Right cardiac atrium (tissue), 5 donors: ENCODE measurements around the gene PHF2. TPM values are rescaled to one million over a fixed set of nuclear protein-coding genes. Genes with fewer than 3 reads are reported as not detected.

Source experiments
- ATAC-seq, 2 donors: fragments of 200-7000 bp; cut with Tn5 transposase; one replicate each; pipeline versions ENCODE4 v1.8.0 to v1.9.1; 2020; ENCODE audit warnings: moderate library complexity in 2 of 2, mild to moderate bottlenecking in 1 of 2
- DNase-seq, 3 donors: peaks; one replicate each; pipeline ENCODE4 v3.0.0-alpha.2; 2020
- H3K27ac ChIP-seq: one replicate; pipeline ENCODE4 v1.5.1; 2013; ENCODE audit warnings: mild to moderate bottlenecking, low read length, control low read depth, moderate library complexity
- H3K27me3 ChIP-seq: one replicate; pipeline ENCODE4 v1.6.1; 2013; ENCODE audit not compliant: control insufficient read depth, insufficient read depth
- H3K4me1 ChIP-seq: one replicate; pipeline ENCODE4 v1.6.1; 2013; ENCODE audit warnings: low read length; ENCODE audit not compliant: control insufficient read depth, insufficient read depth
- H3K4me3 ChIP-seq: one replicate; pipeline ENCODE4 v1.5.1; 2013; ENCODE audit warnings: low read length, control low read depth
- H3K9me3 ChIP-seq: one replicate; pipeline ENCODE4 v1.6.1; 2013; ENCODE audit warnings: low read length; ENCODE audit not compliant: control insufficient read depth
- WGBS: extraction: QIAGEN DNeasy Blood & Tissue Kit; methylation state at CpG from one replicate; pipeline ENCODE4 v1.1.7; 2013; 5-methylcytosine and 5-hydroxymethylcytosine counted together
- intact Hi-C, 4 donors: fragments of 100-400 bp; cut with DNase I; formaldehyde crosslinking; loops; one replicate each; pipeline versions ENCODE4 v1.11.0 to v1.14.0; 2022 to 2023
- polyA plus RNA-seq: library from polyadenylated mRNA; stranded (reverse); fragments of 200-250 nt; gene quantifications from one replicate; pipeline ENCODE4 v1.2.3, GENCODE V29; 2013
- total RNA-seq, 4 donors: library from RNA; stranded (reverse); fragmentation: NEBNext Ultra II Directional; extraction: Animal tissue kit (Norgen Biotek cat#: 25700); gene quantifications; one replicate each; pipeline ENCODE4 v1.2.1, GENCODE V29; 2021
- donor health status: healthy with polysubstance abuse.
- donor health status: DM: no; HTN: yes; CAD: no.
- donor health status: DM: no; HTN: no; CAD: no.
- donor health status: DM: no; HTN: yes; CAD: no; lungs with severe emphysema.
- donor health status: DM: yes; HTN: yes; CAD: no.

PHF2 gene
- total and polyA plus RNA-seq, 5 donors = 28.3 to 32.4 (median 31.4) TPM

DNA sequence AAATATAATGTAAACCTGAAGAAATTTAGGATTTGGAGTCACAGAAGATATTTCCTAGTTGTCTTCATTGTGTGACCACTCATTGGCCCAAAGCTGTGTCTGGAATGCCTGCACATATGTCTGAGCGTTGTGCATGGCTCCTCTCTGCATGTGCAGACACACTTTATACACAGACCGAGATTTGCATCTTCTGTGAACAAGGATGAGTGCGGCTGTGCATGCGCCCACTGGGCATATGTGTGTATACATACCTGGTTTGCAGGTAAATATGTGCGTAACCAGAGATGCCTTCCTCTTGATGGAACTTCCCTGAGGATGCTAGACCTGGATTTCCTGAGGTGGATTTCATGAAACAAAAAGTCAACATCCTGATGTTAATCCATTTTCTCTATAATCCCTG, 19.1 kb downstream of the PHF2 start:
- intact Hi-C loops = no loop called here
- Histone ChIP-seq H3K27me3 (no peaks in the 10 kb centered on the region), H3K9me3 (no peaks in the 10 kb centered on the region), H3K27ac (no peak overlapping the region), H3K4me3 (no peak overlapping the region), H3K4me1 (peaks cover 26% of the 10 kb centered on the region)
- WGBS = 95% methylated on average over 5 of the region's 5 CpGs
- DNase-seq = no peak
- ATAC-seq = no peak

DNA sequence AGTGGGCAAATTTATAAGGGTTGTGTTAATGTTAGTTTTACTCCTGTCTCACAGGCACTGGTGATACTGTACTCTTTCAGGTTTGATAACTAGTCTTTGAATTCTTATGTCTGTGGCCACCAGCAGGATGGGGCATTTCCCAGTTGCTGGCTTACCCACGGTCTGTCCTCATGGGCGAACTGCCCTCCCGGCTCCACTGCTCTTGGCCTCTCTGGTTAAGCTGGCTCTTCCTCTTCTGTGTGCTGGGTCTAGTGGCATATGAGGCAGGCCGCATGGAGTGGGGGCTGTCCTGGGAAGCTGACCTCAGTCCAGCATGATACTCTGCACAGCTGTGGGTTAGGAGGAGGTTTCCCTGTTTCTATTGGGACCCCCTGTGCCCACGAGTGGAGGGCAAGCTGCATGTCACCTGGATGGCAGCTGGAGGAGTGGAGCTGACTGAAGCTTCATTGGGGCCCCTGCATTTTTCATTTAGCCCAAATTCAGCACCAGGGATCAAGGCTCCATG, 19.5 kb downstream of the PHF2 start:
- no peak overlapping the region for H3K27ac ChIP-seq
- H3K27me3 ChIP-seq = no peaks in the 10 kb centered on the region
- no peak for DNase-seq
- no peak for ATAC-seq
- intact Hi-C loops = no loop called here
- H3K9me3 ChIP-seq = no peaks in the 10 kb centered on the region
- 82% methylated on average over 5 of the region's 5 CpGs for WGBS
- H3K4me1 ChIP-seq = peaks cover 26% of the 10 kb centered on the region
- no peak overlapping the region for H3K4me3 ChIP-seq

DNA sequence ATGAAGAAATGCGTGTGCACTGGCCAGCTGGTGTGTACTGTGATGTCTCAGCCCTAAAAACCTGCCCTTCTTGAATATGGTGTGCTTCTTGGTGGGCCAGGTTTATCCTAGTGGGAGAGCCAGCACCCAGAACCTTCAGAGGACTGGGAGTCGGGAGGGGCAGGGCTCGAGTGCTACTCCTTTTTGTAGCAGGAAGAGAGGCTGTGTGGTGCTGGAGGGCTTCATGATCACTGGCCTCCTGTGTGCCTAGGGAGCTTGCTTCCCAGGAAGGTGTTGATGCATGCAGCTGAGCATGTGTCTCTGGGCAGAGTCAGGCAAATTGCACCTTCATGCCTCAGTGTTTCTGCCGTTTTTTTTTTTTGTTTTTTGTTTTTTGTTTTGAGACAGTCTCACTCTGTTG, 20.0 kb downstream of the PHF2 start:
- DNase-seq = no peak
- Histone ChIP-seq H3K27ac (no peak overlapping the region), H3K27me3 (no peaks in the 10 kb centered on the region), H3K9me3 (no peaks in the 10 kb centered on the region), H3K4me3 (no peak overlapping the region), H3K4me1 (peaks cover 23% of the 10 kb centered on the region)
- intact Hi-C loops = no loop called here
- WGBS = 72% methylated on average over 4 of the region's 4 CpGs
- ATAC-seq = no peak

DNA sequence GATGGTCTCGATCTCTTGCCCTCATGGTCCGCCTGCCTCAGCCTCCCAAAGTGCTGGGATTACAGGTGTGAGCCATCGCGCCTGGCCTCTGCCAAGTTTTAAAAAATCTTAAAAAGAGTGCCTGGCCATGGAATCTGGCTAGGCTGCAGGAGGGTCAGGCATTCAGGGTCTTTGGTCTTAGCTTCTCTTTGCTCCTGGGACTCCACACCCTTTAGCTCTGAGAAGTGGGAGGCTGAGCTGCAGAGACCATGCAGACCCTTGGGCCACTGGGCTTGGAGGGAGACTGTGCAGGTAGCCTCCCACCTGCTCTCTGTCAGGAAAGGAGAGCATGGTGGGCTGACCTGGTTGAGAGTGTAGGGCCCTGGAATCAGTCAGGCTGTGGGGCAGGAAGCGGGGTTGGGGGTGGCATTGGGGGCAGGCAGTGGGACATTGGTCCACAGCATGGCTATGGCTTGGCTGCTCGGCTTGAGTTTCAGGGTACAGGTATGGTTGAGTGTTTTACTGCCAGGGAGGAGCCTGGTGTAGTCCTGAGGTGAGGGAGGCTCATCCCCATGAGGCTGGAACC, 20.8 kb downstream of the PHF2 start:
- Histone ChIP-seq H3K27ac (no peak overlapping the region), H3K4me3 (no peak overlapping the region), H3K9me3 (no peaks in the 10 kb centered on the region), H3K4me1 (peaks cover 23% of the 10 kb centered on the region), H3K27me3 (no peaks in the 10 kb centered on the region)
- ATAC-seq (no peak), DNase-seq (no peak)
- WGBS = 94% methylated on average over 6 of the region's 6 CpGs
- intact Hi-C loops = no loop called here

DNA sequence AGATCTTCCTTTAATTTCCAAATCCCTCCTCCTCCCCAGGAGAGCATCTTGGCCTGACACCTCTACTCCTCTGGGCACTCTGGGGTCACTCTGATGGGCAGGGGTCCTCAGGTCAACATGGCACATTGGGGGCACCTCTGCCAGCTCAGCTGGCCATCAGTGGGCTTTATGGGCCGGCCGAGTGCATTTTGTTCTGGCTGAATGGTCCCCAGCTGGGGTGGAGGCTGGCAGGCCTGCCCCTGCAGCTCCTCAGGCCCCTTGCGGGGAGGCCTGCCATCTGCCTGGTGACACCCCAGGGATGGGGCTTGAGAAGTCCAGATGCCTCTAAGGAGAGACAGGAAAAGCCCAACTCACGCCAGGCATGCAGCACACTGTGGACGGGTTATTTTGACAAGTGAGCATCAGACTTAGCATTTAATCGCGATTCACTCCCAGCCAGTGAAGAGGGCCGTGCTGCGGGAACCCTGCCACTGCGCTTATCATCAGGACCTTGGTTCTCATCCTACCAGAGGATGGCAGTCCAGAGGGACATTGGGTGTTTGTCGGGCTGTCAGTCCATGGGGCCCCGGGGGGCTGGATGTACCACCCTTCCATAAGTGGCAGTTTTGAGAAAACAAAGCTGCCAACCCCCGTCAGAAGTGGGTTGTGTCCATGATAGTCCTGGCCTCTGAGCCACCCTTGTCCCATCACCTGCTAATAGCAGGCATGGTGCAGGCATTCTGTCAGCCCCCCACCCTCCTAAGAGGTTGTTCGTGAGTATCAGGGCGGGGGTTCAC, 21.7 kb downstream of the PHF2 start:
- 60% methylated on average over 15 of the region's 15 CpGs for WGBS
- H3K9me3 ChIP-seq = no peaks in the 10 kb centered on the region
- no peak overlapping the region for H3K4me3 ChIP-seq
- H3K27ac ChIP-seq = peak overlapping the region; percentile 1
- DNase-seq (peak in 2 of 3 donors; percentile 14 to 45), ATAC-seq (no peak)
- intact Hi-C loops = no loop called here
- H3K4me1 ChIP-seq = peaks cover 23% of the 10 kb centered on the region
- no peaks in the 10 kb centered on the region for H3K27me3 ChIP-seq

DNA sequence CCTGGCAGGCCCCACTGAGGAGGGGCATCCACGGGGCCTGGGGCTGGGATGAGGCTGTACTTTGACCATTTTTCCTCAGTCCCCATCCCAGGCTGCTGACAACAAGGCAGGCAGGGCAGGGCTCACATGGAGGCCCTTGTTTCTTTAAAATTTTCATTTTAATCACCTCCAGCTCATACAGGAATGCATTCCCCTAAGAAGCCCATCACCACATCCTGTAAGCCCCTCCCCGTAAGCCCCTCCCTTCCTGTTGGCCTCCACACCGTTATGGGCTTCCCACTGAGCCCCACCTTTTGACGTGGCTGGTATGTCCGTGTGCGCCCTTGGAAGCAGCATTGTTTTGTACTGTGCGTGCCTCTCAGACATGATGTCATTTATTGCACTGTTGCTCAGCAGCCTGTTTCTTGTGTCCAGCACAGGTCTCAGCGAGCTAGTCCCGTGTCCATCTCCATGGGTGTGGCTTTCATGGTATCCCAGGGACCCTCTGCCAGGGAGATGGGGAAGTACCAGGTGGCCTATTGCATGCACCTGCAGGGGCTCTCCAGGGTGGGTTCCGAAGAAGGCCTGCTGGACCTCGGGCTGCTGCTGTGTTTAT, 22.4 kb downstream of the PHF2 start:
- ATAC-seq (peak; percentile 21 to 77), DNase-seq (peak in 1 of 3 donors; percentile 55)
- no peaks in the 10 kb centered on the region for H3K9me3 ChIP-seq
- no peaks in the 10 kb centered on the region for H3K27me3 ChIP-seq
- no peak overlapping the region for H3K4me3 ChIP-seq
- WGBS = 51% methylated on average over 11 of the region's 11 CpGs
- intact Hi-C loops = no loop called here
- H3K4me1 ChIP-seq = peaks cover 23% of the 10 kb centered on the region
- peak overlapping the region; percentile 1 for H3K27ac ChIP-seq

DNA sequence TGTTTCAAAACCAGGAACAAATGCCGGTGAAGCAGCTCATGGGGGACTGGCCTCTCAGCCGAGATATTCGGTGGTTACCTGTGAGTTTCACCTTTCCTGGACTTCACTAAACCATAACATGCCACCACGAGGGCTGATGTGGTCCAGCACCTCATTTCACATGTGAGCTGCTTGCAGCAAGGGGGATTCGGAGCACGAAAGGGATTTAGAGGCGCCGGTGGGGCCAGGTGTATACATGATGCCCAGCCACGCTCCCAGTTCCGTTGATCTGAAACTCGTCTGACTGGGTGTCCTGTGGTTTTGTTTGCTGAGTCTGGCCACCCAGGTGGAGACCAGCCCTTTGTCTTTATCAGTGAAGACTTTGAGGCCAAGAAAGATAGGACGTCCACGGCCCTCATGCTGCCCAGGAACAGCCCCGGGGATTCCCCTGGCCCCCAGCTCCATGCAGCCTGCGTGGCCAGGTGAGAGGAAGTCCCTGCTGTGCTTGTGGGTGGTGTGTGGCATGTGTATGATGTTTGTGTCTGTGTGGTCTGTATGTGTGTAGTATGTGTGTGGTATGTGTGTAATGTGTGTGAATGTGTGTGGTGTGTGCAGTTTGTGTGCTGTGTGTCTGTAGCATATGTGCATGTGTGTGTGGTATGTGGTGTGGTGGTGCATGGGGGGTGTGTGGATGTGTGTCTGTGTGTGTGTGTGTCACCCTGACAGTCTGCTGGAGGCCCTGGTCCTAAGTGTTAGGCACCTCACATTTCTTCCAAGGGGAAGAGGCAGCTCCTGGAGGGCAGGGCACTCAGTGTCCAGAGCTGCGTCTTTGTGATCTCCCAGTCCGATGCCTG, 23.4 kb downstream of the PHF2 start:
- Histone ChIP-seq H3K27ac (no peak overlapping the region), H3K4me1 (peaks cover 21% of the 10 kb centered on the region), H3K4me3 (no peak overlapping the region), H3K27me3 (no peaks in the 10 kb centered on the region), H3K9me3 (no peaks in the 10 kb centered on the region)
- WGBS = 82% methylated on average over 17 of the region's 17 CpGs
- intact Hi-C loops = no loop called here
- DNase-seq (no peak), ATAC-seq (no peak)

DNA sequence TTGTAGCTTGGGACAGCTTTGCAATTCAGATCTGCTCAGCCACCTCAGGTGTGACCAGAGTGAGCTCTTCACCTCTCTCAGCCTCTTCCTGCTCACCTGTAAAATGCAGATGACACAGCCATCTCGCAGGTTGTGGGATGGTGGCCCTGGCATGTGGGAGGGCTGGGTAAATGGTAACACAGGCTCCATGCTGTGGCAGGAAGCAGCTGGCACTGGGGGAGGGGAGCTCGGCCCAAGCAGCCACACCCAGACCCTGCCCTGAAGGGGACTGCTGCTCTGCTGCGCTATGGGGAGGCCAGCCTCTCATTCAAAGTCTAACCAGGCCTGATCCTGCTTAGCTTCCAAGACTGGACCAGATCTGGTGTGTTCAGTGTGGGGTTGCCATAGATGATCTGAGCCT, 24.1 kb downstream of the PHF2 start:
- no peak overlapping the region for H3K4me3 ChIP-seq
- no peak overlapping the region for H3K27ac ChIP-seq
- H3K9me3 ChIP-seq = no peaks in the 10 kb centered on the region
- ATAC-seq = no peak
- DNase-seq = no peak
- WGBS = 59% methylated on average over 3 of the region's 3 CpGs
- intact Hi-C loops = no loop called here
- peaks cover 21% of the 10 kb centered on the region for H3K4me1 ChIP-seq
- no peaks in the 10 kb centered on the region for H3K27me3 ChIP-seq

DNA sequence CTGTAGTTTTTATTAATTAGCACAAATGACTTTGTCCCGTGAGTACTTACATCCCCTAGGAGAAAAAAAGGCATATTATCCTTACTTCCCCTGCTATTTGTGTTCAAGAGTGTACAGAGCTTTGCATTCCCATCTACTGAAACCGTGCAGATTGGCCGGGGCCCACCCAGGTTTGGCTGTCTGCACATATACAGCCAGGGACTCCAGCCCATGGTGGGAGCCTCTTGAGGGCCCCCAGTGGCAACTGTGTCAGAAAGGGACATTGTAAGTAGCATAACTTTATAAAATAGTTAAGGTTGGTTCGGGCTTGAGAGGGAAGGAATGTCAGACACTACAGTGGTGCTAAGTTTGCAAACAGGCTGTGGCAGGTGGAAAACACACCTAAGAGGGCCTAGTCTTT, 24.7 kb downstream of the PHF2 start:
- no peak for DNase-seq
- ATAC-seq = no peak
- Histone ChIP-seq H3K27me3 (no peaks in the 10 kb centered on the region), H3K4me1 (peaks cover 21% of the 10 kb centered on the region), H3K27ac (no peak overlapping the region), H3K9me3 (no peaks in the 10 kb centered on the region), H3K4me3 (no peak overlapping the region)
- WGBS = 85% methylated on average over 4 of the region's 4 CpGs
- intact Hi-C loops = no loop called here

DNA sequence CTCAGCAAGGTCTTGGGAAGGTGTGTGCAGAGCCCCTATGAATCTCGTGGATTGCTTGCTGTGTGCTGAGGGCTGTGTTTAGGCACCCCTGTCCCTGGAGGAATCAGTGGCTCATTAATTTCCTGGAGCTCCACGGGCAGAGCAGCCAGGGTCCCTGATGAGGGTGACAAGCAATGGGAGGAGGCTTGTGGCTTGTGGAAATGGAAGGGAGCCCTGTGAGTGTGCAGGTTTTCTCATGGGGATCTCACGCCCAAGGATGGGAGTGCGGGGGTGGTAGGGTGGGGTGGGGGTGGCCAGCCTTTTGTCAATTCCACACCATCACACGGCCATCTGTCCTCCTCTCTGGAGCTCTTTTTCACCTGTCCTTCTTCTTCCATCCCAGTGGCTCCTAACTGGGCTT, 25.3 kb downstream of the PHF2 start:
- DNase-seq (no peak), ATAC-seq (no peak)
- 79% methylated on average over 5 of the region's 5 CpGs for WGBS
- H3K4me3 ChIP-seq = no peak overlapping the region
- H3K4me1 ChIP-seq = peaks cover 20% of the 10 kb centered on the region
- no peaks in the 10 kb centered on the region for H3K27me3 ChIP-seq
- intact Hi-C loops = no loop called here
- no peak overlapping the region for H3K27ac ChIP-seq
- no peaks in the 10 kb centered on the region for H3K9me3 ChIP-seq

DNA sequence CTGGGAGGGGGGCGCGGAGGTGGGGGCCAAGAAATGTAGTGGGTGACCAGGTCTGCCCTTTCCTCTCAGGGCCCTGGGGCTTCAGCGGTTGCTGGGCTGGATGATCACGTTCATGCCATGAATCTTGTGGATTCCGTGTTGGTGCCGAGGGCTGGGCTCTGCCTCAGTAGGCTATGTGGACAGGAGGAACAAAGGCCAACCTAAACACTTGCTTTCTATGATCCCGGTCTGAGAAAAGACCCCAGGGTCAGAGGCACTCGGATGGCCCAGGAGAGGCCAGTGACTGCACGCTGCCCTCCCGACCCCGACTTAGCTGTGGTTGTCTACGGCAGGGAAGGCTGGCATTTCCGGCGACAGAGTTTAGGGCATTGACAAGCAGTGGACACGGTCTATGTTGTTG, 26.6 kb downstream of the PHF2 start:
- DNase-seq (no peak), ATAC-seq (no peak)
- H3K27me3 ChIP-seq = no peaks in the 10 kb centered on the region
- H3K9me3 ChIP-seq = no peaks in the 10 kb centered on the region
- H3K4me3 ChIP-seq = no peak overlapping the region
- H3K4me1 ChIP-seq = peaks cover 18% of the 10 kb centered on the region
- no peak overlapping the region for H3K27ac ChIP-seq
- intact Hi-C loops = no loop called here
- 95% methylated on average over 15 of the region's 15 CpGs for WGBS
